HG02763 (cell line): ENCODE measurements around the gene MYH3.

Experiments used
- ATAC-seq: cut with Tn5 transposase; IDR thresholded peaks from one replicate; pipeline ENCODE4 v1.9.1; 2021; ENCODE audit warnings: mild to moderate bottlenecking, moderate library complexity; ENCODE audit not compliant: unreplicated experiment

The MYH3 gene

GRCh38 chr17:10649602-10650001 is 7.5 kb downstream of the MYH3 start:
- ATAC-seq: no peak

DNA sequence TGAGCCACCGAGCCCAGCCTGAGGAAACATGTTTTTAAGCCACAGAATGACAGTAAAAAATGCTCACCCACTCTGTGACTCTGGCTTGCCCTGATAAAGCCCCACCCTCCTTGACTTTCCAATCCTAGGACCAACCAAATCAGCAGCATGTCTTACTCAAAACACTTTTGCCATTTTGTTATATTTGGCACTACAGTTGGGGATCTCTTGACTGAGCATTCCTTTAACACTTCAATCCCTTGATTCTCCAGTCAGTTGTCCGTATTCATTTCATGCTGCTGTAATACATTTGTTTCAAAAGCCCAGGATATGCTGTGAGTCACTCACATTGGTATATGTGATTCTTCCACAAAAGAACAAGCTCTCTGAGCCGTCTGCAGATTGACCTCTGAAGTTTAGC is 8.2 kb downstream of the MYH3 start:
- ATAC-seq: no peak

GRCh38 chr17:10648381-10648780 is 8.7 kb downstream of the MYH3 start:
- no peak for ATAC-seq

DNA sequence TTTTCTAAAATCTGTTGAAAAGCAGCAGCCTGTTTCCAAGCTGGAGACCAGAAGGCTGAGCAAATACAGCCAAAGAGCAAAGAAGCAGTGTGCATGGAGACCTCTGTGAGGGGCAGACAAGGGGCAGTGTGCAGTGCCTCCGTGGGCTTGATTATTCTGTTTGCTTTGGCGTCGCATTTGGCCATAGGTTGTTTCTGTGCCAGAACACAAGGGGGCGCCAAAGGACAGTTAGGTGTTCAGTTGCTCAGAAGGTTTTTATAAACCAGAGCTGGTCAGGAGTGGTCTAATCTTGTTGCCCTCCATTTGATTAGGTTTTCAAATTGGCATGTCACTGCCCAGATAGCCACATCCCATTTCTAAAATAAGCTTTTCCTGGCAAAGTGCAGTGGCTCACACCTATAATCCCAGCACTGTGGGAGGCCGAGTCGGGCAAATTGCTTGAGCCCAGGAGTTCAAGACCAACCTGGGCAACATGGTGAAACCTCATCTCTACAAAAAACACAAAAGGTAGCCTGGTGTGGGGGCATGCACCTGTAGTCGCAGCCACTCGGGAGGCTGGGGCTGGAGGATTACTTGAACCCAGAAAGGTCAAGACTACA is 10.6 kb downstream of the MYH3 start:
- ATAC-seq: no peak

DNA sequence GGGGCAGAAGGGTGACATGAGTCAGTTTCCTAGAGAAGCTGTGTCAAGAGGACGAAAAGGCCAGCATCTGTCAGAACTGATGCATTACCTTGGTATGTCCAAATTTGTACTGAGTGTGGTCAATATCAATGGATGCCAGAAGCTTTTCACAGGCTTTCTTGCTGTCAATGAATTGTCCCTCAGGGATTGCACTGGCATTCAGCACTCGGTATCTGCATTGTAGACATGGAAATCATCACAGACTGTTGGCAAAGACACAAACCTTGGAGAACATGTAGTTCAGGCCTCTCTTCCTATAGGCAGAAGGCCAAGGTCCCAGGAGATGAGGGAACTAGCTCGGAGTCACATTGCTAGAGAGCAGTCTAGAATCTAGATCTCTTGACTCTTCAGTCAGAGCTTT is 16.6 kb downstream of the MYH3 start:
- ATAC-seq: no peak

GRCh38 chr17:10638151-10638550 is 19.0 kb downstream of the MYH3 start:
- no peak for ATAC-seq

GRCh38 chr17:10635290-10635689 is 21.8 kb downstream of the MYH3 start:
- ATAC-seq: no peak

GRCh38 chr17:10633738-10634379 is 23.2 kb downstream of the MYH3 start:
- peak; percentile 92 for ATAC-seq

DNA sequence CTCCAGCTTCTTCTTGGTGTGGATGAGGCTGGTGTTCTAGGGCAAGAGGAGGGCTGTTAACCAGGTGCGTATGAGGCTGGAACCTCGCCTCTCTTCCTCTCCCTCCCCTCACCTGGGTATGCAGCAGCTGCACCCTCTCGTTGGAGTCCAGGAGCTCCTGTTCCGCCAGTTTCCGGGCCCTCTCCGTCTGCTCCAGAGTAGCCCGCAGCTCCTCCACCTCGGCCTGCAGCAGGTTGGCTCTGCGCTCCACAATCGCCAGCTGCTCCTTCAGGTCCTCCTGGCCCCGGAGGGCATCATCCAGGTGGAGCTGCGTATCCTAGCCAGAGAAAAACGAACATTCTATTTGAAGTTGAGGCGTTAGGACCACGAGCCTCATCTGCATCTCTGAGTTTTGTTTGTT is 25.4 kb downstream of the MYH3 start:
- ATAC-seq: no peak

- ATAC-seq: no peak
Measured at GRCh38 chr17:10631048-10631700, 25.9 kb downstream of the MYH3 start.

GRCh38 chr17:10629706-10630105 is 27.4 kb downstream of the MYH3 start:
- ATAC-seq: no peak

DNA sequence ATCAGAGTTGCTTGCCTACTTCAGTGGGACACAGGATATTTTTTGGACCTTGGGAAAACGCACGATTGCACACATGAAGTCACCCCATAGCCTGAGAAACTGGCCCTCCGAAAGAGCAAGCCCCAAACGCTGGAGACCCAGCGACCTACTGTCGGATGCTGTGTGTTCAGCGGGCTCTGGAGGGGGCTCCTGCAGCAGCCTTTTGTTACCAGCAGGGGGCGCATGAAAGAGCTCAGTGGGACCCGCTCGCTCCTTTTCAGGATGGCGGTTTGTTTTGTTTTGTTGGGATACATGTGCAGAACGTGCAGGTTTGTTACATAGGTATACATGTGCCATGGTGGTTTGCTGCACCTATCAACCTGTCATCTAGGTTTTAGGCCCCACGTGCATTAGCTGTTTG is 28.4 kb downstream of the MYH3 start:
- ATAC-seq: no peak

DNA sequence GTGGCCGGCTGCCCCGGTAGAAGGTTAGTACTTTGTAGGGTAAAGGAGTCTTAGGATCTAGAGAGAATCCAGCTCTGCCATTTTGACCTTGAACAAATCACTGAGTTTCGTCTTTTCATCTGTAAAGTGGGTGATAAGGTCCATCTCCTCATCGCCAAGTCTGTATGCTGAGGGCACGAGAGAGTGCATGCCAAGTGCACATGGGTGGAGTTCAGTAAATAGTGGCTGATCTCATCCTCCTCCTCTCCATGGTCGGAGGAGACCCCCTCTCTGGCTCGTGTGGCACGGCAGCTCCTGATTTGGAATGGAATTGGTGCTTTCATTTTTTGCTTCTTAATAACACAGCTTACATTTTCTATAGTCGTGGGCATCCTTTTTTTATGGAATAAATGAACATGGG is 30.7 kb downstream of the MYH3 start:
- no peak for ATAC-seq

DNA sequence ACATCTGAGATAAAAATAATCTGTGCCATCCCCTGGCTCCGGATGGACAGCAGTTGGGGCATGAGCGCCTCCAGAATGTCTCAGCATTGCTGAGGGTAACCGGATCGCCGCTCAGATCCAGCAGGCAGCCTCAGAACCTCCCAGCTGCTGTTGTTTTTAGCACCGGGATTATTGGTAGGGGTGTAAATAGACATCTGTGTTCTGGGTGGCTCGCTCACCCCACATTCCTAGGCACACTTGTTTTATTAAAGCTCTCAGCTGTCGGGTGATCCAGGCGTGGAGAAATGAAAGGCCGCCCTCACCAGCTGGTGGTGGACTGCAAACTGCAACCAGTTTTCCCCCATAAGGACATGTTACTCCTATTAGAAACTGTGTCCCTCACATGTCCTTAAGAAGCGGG is 32.1 kb downstream of the MYH3 start:
- no peak for ATAC-seq

DNA sequence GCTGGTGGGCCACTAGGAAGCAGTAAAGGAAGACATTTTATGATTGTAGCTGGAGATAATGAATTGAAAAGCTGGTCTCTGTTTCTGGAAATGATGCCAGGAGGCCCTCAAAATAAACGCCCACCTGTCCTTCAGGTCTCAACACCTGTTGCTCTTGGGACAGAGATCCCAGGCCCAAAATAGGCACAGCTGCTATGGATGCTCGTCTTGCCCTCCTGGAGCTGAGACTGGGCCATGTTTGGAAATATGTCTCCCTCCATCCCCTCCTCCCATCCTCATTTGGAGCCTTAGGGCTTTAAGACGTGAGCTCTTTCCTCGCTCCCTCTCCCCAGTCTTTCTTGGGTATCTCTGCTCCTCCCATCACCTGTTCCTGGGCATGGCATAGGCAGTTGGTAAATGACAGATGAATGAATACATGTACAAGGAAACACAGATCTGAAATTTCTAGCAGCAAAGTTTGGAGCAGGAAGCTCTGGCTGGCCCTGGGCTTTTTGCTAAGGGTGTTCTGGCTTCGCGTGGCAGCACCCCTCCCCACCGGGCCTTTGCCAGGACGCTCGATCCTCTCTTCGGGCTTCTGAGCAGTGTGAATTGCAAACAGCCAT is 33.3 kb downstream of the MYH3 start:
- no peak for ATAC-seq

GRCh38 chr17:10622617-10623485 is 34.3 kb downstream of the MYH3 start:
- no peak for ATAC-seq

GRCh38 chr17:10621397-10621796 is 35.7 kb downstream of the MYH3 start:
- ATAC-seq: no peak

- ATAC-seq: no peak
Measured at GRCh38 chr17:10620823-10621222, 36.3 kb downstream of the MYH3 start.

GRCh38 chr17:10618202-10618635 is 38.9 kb downstream of the MYH3 start:
- ATAC-seq: peak; percentile 76

DNA sequence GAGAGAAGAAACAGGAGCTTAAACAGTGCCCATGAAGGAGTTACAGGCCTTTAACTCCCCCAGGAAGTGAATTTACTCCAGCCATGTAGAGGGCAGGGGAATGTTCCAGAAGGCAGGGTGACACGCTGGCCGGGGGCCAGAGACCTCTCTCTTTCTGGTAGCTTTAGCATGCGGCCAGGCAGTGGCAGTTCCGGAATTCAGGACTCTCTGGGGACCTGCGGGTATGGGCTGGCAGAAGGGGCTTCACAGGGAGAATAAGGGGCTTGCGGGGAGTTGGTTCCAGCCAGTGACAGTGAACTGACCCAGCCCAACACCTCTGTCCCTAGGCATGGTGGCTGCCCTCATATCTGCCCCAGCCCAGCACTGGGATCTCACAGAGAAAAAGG is 40.0 kb downstream of the MYH3 start:
- no peak for ATAC-seq

DNA sequence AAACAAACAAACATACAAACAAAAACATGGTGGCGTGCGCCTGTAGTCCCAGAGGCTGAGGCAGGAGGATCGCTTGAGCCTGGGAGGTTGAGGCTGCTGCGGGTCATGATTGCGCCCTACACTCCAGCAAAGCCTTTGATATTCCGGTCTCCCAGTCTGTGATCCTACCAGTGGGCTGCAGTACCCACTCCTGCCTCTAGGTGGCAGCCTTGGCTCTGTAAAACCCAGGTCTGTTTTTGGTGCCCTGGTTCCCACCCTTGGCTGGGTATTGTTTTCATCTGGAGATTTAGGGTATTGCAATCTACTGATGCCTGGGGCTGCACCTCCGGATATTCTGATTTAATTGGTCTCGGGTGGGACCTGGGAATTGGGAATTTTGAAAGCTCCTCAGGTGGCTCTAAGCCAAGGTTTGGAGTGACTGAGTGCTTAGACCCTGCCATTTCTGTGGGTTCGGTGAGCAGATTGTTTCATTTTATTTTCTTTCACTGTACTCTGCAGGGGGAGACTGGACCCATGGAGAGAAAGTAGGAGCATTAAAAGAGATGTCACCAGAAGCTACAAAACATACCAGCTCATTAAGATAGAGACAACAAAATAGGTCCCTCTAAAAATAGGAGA is 40.5 kb downstream of the MYH3 start:
- no peak for ATAC-seq
